Colon (tissue), 2 donors: Measurements from ENCODE around the gene DGKB.

Experiments used
- FAIRE-seq: peaks from 2 replicates; lab custom pipeline; 2012; peaks lifted over from hg19 to GRCh38; lab: Jason Lieb, UNC
- donor health status: control.
- donor health status: control.

Gene DGKB

DNA sequence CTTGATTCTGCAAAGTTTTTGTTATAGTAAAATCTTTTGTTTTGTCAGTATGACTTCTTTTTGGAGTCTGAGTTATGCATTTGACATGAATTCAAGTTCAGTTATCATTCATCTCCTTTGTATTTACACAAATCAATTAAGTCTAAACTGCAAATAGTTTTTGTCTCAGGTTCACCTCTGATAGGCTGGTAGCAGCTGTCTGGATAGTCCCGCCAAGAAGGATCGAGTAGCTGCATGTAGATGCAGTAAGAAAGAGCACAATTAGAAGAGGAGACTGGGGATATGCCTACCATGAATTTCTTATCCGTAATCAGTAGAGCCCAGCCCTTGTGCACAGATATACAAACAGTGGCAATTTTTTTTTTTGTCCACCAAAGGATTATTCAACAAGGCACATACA lies 520.6 kb downstream of the DGKB start:
- no peak for FAIRE-seq

DNA sequence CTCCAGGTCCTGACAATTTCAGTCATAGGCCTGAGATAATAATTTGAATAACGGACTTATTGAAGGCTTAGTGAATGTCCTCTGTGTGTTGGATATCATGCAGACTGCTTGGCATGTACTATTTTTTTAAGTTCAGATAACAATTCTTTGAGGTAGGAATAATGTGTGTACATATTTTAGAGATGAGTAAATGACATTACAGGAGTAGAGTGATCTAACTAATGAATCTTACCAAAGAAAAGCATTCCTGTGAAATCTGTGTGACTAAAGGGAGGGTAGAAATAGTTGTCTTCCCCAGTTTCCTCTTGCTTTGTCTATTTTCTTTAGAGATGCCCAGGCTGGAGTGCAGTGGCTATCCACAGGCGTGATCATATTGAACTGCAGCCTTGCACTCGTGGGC lies 521.2 kb downstream of the DGKB start:
- no peak for FAIRE-seq

DNA sequence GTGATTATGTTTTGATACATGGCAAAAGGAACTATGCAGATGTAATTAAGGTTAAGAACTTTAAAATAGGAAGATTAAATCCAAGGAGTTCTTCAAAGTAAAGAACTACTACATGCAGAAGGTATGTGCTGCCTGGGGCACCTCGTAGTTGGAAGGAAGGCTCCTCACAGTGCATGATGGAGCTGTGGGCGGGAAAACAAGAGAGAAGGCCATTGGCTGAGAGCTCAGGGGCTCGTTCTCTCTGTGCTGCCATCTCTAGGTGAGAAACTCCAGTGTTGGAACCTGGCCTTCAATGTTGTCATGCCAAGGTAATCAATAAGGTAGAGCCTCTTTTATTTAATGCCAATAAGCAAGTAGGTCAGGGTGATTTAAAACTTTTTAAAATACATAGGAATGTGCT lies 521.7 kb downstream of the DGKB start:
- no peak for FAIRE-seq

DNA sequence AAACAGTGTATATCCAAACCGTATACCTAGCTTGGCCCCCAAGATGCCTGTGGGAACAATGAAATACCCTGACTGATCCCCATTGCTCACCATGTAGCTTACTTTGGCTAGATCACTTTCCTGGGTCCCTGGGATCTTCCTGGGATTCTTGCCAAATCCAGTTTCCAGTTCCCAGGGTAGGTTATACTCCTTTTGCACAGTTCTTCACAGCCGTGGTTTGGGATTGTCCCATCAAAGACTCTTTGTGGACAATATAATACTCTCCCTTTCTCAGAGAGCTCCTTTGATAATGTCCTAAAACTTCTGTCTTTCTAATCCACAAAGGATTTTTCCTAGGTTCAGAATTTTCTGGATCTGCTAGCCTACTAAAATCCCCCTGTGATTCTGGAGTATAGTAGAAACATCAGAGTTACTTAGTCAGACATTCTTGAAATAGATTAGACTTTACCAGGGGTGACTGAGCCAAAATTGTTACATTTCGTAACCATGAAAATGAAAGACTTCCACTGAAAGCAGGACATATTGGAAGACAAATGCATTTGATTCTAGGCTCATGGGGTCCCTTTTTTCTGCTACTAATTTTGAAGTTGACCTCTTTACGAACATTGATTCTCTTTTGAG lies 524.8 kb downstream of the DGKB start:
- no peak for FAIRE-seq

DNA sequence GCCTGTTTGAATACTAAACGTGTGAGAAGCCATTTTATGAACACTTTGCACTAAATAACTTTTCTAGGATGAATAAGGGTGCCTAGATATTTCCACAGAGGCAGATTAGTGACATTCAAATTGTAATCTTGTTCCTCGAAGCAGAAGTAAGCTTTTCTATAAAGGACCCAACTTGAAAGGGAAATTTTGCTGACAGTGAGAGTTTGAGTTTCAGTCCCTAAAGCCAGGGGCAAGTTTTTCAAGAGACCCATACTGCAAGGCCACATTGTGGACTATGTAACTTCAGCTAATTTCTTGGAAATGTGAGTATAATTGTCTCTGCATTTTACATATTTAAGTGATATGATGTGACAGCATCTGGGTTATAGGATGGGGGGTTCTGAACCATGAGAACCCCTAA lies 525.8 kb downstream of the DGKB start:
- no peak for FAIRE-seq

DNA sequence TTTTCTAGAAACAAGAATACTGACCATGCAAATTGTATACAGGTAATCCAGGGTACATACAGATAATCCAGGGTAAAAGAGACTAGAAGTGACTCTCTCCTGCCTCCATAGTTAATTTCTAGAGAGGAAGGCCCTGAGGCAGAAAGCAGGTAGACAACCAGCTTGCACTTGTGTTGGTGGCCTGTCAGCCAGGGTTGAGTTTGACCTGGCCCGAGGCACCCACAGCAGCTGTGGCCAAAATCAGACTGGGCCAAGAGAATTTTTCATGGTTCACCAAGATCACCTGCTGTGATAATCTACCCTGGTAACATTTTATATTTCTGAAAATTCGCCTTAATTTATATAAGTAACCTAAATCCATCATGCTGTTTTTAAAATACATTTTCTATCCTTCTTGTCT lies 526.6 kb downstream of the DGKB start:
- FAIRE-seq: no peak

DNA sequence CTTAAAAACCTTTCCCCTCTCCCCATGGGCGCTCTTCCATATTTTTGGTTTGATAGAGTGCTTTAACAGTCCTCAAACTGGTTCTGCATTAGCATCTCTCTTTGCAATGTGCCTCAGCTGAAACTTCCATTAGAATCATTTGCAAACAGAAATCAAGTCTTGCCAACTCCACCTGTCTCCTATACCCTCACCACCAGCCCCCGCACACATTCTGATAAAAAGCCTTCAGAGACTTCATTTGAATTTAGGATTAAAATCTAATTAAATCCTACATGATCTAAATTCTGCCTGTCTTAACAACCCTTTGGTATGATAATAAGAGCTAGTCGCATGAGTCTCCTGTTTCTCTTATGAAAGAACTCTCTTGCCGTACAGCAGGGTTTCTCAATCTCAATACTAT lies 528.2 kb downstream of the DGKB start:
- FAIRE-seq: no peak

DNA sequence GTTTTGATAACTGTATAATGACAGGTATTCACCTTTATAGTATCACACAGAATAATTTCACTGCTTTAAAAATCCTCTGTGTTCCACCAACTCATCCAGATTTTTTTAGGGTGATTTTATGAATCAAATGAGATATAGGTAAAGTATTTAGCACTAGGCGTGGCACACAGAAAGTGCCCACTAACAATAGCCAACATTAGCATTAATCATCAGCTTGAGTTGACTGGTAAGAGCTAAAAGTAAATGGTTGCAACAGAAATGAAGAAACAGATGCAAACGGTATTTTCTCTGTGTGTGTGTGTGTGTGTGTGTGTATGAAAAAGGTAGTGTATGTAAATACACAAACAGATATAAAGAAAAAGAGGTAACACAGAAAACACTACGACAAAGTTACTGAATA lies 534.3 kb downstream of the DGKB start:
- no peak for FAIRE-seq

DNA sequence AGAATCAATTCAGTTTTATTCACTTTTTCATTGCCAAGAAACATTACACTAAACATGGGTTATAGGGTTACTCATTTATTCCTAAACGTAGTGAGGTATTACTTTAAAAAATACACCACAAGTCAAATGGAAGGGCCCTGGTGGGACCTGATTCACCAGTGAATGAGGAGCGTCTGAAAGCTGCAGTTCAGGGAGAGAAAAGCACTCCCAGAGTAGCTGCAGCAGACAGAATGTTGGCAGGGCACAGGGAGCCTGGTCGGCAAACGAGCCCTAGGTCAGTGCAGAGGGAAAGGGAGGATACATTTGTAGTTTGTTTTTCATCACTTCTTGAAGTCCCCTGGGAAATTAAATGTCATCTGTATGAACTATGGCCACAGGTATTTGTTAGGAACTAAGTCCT lies 551.4 kb downstream of the DGKB start:
- no peak for FAIRE-seq

DNA sequence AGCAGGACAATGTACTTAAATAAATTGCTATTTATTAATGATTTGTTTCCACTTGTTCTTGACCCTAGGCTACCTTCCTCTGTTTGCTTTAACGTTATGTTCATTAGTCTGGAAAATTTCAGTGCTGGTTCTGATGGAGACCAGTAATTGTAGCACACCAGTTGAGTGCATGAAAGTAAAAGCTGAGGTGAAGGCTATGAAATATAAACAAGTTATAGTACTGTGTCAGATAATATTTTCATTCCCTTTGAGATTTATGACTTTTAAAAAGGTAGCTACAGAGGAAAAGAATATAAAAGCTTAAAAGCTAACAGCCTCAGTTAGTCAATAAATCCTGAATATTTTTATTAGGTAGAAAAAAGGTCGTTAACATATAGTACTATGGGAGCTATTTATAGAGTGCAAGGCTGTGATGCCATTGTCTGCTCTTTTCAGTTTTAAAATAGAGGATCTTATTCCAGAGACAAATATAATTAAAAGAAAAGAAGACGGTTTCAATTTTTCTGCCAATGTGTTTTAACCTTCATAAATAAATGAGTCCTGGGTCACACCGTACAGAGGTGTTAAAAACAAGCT lies 561.3 kb downstream of the DGKB start:
- FAIRE-seq: no peak

DNA sequence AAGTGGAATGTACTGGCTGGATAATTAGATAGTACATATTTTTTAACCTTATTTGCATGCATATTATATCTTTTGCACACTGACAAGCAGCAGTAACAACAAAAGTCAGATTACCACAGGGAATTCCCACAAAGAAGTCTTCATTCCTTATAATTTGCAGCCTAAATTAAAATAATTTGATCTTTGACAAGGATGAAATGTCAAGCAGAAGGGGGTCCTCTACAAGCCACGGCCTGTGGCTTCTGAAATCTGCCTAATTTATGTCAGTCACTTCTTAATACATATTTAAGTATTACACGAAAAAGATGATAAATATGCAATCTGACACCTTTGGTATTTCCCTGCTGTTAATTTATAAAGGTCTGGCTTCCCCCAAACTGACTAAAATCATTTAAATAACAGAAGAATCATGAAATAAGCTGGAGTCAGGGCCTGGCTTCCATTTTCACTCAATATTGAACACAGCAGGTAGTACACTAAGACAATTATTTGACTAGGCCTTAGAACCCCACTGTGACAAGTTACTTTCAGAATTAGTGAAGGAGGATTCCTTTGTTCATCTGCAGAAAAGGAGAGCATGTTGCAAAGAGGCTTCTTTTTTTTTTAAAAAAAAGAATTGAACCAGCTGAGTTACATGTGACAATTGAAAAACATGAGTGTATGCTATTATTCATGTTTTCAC lies 562.0 kb downstream of the DGKB start:
- FAIRE-seq: no peak

DNA sequence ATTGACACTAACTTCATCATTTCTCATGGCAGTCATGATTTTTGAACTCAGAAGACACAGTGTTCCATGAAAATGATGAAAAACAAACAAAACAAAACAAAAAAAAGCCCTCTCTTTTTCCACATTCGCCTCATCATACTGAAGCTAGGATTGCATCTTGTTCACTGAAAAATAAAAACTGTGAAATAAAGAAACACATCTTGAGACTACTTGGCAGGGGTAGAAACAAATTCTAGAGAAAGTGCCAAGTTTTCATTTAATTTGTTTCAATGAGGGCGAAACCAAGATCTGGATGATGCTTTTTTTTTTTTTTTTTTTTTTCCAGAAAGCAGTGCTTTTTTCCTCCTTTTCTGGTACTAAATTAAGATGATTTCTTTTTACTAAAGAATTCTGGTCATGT lies 562.7 kb downstream of the DGKB start:
- FAIRE-seq: no peak

DNA sequence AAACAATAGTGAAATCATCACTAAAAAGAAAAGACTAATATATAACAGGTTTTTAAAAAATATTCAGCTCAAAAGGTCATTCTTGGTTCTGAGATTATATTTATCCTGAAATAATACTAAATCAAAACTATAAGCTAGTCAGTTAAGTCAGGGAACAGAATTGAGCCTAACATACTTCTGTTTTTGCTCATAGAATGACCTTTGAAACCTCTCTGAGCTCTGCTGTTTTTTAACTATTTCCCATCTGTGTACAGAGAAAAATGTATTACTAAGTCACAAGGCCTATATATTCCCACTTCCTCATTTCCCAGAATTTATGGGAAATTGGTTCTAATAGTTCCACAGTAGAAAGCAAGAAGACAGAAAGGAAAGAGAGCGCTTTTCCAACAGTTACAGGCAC lies 566.3 kb downstream of the DGKB start:
- no peak for FAIRE-seq

DNA sequence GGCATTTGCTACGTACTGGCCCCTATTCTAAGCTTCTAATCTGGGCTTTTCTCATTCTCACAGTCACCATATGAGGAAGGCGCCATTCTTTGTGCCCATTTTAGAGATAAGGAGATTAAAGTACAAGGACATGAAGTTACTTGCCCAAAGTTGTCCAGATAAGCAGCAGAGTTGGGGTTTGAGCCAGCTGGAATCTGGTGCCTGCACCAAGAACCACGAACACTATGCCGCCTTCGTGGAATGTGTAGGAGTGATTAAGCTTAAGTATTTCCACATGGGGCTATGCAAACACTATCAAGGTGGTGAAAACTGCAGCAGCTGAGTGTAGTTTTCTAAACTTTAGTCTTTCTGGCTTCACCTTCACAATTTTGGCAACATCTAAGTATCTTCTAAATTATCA lies 570.4 kb downstream of the DGKB start:
- FAIRE-seq: no peak

DNA sequence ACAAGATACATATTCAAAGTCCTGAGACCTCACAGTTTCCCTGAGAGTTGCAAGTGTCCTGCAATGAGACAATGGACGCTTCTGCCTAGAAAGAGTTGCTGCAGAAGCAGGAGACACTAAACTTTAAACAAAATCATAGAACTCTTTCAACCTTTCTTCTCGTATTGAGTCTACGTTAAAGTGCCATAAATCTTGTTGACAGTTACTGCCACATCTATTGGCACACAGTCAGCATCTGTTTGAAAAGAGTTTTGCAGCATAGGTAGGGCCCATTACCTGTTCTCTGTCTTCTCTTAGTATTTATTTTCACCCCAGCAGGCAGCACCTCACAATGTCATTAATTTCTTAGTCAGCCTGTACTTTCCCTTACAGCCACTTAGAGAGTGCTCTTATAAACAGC lies 577.8 kb downstream of the DGKB start:
- no peak for FAIRE-seq

DNA sequence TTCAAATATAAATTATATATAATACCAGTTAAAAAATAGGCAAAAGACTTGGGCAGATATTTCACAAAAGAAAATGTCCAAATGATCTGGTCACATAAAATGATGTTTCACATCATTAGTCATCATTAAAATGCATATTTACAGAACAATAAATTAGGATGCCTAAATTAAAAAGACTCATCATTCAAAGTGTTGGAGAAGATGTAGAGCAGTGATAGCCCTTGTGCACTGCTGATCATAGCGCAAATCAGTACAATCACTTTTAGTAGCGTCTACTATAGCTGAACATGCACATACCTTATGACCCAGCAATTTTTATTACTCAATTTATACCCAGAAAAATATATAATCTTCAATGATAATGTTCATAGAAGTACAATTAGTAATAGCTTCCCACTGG lies 579.8 kb downstream of the DGKB start:
- FAIRE-seq: no peak

DNA sequence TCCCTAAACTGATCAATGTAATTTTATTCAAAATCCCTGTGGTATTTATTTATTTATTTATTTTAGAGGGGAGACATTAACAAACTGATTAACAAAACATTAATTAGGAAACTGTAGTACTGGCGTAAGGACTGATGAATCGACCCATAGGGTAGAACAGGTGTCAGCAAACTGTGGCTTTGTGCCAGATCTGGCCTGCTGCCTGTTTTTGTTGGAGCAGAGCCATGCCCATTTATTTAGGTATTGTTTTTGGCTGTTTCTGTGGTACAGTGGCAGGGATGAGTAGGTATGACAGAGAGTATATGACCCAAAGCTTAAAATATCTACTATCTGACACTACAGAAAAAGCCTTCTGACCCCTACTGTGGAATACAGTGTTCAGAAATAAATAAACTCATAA lies 580.6 kb downstream of the DGKB start:
- FAIRE-seq: no peak

DNA sequence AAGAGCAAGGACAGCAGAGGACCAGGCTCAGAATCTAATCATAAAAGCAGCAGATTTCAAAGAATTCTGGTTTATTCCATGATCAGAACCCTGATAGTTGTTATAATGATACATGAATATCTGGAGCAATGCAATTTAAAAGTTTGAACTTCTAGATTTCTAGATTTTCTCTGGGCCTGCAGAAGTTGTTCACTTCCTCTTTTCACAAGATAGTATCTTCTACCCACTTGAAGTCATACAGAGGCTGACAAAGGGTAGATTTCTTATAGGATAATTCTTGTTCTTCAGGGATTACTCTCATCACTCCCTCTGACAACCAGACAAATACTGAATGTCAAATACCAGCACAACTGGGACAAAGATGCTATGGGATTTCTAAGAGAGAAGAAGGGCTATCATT lies 593.1 kb downstream of the DGKB start:
- FAIRE-seq: no peak

DNA sequence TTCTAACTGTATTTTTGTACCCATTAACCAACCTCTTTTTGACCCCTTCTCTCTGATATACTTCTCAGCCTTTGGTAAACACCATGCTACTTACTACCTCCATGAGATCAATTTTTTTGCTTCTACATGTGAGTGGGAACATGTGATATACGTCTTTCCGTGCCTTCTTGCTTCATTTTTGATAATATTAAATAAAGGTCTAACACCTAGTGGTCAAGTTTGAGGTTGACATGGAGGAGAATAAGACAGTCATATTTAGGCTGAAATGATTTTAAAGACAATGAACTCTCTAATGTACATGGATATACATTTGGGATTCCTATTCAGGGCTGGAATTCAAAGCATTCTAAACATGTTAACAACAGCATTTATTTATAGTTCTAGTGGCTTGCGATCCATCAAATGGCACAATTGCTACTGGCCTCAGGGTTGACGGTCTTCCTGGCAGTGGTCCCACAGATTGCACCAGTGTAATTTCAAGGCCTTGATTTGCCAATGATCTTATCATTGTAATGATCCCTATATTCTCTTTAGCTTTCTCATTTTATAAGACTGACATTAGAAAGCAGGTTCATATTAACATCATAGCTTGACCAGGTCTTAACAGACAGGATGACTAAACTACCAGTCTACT lies 597.2 kb downstream of the DGKB start:
- no peak for FAIRE-seq

DNA sequence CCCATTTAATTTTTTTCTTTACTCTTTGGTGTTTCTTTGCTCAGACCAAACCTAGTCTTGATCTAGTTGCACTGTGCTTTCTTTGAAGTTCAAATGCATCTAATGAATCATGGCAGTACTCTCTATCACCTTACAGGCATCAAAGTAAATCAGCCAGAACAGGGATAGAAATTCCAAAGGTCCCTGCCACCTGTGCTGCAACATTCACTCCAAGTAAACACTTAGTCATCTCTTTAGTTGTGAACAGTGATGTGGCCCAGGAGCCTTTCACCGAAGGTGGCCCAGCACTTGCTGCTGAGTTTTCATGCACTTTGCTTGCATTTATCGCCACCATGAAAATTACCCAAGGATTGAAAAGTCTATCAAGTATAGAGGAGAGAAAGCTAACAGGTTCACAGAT lies 599.0 kb downstream of the DGKB start:
- FAIRE-seq: no peak

DNA sequence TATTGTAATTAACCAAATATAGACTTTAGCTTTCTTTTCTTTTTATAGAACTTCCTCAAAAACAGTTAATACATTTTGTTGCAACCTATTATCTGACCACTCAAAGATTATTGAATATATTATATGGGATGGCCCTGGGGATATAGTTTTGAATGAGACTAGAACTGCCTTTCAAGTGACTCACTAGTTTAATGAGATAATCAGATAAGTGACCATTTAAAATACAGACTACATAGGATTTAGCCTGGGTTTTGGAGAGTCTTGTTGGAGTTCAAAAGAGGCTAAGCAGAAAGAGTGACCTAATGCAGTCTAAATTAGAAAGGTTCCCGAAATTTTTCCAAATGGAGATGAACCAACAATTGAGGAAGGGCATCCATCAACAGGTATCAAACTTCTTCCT lies 607.9 kb downstream of the DGKB start:
- FAIRE-seq: no peak

DNA sequence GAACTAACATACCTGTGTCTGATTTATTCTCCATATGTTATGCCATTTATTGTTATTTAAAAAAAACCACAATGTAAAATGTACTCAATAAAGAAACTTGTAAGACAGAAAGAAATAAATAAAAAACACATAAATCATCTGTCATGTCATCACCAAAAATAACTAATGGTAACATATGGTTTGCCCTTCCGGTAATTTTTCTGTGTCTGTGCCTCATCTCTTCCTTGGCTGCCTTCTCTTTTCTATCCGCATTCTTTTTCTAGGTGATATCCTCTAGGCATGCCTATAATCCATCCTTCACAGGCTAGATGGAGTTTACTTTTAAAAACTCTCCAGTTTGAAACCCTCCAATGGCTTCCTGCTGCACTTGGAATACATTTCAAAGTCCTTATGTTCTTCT lies 609.1 kb downstream of the DGKB start:
- FAIRE-seq: no peak

DNA sequence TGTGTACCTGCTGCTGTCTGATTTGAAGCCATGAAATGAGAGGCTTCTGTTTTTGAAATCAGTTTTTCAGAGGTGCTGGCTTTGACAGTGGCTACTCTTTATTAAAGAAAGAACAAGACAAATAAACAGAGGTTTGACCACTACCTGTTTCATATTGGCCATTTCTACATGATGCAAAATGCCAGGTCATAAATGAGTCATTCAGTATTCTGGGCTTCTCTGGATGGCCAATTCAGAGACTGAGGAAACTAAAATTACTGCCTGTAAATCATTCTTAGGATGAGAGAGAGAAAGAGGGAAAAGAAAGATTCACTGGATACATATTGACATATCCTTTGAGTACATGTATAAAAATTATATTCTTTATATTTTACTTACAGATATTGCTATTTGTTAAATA lies 609.8 kb downstream of the DGKB start:
- no peak for FAIRE-seq

DNA sequence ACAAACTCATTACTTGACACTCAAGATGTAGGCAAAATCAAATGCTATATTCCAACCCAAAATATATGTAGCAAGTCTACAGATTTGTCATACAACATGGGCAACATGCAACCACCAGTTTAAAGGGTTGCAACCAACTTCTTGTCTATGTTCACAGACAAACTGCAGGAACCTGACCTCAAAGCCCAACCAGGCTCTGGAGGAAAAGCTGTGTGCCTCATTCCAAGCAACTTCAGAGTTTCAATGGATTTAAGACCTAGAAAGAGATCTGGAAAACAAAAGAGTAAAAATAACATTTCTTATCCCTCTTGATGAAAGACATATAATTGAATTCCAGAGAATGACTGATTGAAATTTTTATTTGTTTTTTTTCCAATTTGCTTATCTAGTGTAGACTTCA lies 612.6 kb downstream of the DGKB start:
- FAIRE-seq: no peak
